GM18502 (cell line): ENCODE results near the gene BCL11A.

ENCODE experiments used
- ATAC-seq: cut with Tn5 transposase; IDR thresholded peaks from one replicate; pipeline ENCODE4 v1.9.1; 2021; ENCODE audit warnings: mild to moderate bottlenecking; ENCODE audit not compliant: unreplicated experiment, poor library complexity

BCL11A gene

DNA sequence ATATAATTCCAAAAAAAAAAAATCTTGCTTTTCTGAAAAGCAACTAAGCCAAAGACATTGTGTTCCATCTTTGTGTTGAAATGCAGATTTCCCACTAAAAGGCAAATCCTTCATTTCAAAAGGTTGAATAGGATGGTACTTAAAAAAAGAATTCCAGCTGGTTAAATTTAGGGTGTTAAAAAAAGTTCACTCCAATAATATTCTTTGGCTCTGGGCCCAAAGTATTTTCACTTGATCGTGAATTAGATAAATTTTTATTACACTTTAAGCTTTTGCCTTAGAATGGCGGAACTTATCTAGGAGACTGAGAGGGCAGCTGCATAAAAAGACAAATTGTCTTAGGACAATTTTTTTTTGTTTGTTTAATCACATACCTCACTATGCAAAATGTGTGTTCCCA, 79.2 kb downstream of the BCL11A start:
- ATAC-seq, result no peak

DNA sequence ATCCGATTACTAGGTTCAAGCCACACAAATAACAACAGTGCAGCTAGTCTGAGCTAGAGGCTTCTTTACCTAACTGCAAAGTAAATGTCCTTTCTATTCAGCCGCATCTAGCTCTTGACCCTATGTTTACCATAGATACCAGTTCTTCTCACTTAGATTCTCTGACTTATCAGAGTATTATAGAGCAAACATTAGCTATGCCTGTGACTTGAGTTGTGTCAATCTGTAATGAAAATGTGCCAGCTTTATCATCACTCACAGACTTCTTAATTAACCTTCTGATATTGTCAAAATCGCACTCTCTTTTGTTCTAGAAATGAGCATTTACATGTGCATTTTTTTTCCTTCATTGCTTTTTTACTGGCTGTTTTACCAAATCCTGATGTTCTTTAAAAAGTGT, 79.9 kb downstream of the BCL11A start:
- ATAC-seq, result no peak

DNA sequence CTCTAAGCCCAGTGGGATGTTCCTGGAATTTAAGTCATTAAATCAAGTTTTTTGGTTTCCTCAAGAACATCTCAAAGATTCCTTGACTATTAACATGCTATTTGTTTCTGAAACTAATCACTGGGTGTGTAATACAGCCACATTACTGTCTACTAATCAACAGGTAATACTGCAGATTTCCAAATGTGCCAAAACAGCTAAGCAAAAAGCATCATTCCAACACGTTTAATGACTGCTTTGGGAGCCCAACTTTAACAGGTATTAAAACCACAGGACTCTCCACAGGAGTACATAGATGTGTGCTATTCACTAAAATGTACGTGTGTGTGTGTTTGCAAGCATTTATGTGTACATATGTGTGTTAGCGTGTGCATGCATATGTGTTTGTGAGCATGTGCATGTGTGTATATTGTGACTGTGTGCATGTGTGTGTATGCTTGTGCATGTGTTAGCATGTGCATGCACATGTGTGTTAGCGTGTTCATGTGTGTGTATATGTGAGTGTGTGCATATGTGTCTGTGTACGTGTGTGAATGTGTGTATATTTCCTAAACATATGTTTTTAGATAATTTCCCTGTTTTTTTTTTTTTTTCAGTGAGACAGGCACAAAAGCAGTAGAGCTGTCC, 80.7 kb downstream of the BCL11A start:
- ATAC-seq, result no peak

DNA sequence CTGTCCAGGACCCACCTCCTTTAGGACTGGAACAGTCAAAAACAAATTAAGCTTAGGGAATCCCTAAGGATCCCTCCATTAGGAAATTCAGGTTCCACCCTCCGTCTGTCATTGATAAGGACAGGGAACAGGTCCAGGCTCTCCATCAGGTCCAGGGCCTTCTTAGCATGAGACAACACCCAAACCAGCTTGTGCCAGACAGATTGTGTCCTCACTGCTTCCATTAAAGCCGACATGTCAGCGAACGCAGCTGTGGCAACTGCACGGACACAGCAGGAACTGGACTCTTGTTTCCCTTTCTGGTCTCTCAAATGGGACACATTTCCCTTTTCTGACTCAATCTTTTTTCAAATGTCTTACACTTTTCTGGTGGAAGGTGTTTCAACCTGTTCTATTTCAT, 81.4 kb downstream of the BCL11A start:
- no peak for ATAC-seq

DNA sequence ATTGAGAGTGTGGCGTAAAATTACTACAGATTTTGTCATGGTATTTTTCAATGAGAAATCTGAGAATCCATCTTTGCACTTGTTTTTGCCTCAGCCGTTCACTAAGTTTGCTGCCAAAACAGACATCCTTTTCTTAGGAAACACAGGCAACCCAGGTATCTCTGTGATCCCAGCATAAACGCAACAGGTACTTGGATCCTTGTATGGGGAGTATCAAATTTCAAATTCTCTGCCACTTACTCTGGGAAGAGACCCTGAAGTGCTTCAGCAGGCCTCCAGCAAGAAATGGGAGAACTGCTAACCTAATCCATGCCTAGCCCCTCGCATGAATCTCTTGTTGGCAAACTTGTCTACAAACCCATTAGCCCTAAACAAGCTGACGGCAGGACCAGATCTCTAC, 83.1 kb downstream of the BCL11A start:
- no peak for ATAC-seq

DNA sequence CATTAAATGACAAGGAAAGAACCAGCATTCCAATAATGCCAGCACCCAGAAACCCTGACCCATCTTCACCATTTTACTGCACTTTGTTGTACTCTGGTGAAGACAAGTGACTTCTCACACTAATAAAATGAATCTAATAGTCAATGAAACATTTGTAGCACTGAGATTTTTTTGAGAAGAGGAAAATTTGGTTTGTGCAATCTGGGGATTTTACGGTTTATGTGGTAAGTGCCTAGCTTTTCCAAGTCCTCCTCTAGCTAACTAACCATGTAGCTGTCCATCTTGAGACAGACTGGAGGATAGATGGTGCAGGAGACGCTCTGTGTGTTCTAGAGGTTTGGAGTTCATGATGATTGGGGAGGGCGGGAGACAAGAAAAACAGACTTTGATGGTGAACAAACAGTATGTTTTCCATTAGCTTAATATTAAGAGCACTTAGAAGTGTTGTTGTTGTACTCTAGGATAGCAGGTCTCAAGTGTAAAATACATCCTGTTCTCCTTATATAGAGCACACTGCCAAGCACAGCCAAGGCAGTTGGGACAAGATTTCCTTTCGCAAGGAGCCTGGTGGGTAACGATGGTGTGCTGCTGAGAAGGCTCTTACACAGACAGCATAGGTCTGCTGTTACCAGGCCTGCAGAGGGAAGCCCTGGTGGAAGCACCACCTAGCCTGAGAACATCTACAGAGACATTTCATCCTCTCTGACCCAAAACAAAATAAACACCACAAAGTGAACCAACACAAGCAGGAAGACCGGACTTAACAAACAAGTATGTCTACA, 83.7 kb downstream of the BCL11A start:
- ATAC-seq, result no peak

DNA sequence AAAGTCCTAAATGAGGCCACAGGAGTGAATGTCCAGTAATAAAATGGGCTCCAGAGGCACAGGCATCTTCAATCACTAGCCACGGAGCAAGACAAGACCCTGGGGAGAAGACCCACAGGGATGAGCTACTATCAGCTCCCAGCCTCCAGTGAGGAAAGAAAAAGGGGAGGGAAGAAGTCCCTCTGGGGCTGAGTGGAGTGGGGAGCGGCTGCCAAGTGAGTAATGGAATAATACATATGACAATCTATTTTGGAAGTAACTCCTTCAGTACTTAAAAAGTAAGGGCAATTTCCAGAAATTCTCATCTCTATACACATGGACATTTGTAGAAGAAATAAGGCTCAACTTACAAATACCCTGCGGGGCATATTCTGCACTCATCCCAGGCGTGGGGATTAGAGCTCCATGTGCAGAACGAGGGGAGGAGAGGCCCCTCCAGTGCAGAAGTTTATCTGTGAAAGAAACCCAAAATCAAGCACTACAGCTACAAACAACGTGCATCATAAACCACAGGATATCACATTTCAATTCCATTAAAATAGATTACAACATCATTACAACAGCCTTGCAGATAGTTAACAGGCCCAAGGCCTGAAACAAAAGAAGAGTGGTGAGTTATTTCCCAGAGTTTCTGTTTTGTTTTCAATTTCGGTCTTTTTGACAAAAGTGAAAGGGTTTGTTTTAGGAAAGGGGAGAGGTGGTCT, 84.9 kb downstream of the BCL11A start:
- ATAC-seq, result peak; percentile 63

DNA sequence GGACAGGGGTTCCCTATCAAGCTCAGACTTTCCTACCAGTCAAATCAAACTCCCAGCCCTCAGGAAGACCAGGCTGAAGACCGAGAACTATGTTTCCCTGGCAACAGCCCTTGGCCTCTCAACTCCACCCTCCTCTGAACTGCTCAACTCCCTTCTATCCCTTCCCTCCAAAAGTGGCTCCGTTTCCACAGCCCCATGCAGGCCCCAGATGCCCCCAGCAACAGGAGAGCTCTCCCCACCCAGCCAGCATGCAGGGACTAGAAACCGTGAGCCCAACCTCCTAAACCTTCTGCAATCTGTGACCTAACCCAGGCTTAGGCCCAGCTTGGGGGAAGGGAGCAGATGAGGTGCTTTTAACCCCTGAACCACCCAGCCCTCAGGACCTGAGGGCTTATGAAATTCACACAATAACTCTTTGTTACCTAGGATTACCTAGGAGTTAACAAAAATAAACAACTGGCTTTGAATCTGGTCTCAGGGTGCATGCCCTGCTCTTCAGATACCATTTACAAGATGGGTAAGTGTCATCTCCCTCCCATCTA, 87.2 kb downstream of the BCL11A start:
- ATAC-seq, result no peak

DNA sequence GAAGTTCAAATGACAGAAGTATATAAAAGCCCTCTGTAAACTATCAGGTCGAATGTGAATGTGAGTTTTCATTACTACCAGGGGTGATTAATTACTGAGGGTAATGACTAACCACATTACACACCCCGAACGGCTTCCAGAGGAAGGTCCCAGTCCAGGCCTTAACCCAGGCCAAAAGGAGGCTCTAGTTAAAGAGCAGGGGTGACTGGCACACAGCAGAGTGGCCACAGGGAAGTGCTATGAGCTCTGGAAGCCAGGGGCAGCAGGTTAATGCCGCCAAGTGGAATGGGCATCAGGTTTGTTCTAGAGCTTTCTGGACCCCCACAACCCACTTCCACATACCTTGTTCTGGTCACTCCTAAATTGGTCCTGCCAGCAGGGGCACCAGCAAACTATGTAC, 87.7 kb downstream of the BCL11A start:
- no peak for ATAC-seq

DNA sequence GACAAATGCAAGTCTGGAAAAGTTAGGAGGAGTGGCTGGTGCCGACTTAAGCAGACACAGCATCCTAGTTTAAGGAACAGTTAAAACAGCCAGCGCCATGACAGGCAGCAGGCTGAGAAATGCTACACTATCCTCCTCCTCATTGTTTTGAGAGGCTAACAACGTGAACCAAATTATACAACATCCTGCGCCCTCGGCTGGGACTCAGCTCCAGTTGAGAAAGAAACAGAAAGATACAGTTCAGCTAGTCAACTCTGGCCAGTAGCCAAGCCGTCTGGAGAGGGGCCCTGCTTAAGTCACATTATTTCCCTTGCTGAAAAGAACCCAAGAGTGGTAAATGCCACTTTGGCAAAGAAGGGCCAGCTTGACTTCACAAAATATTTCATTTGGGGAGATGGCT, 90.2 kb downstream of the BCL11A start:
- no peak for ATAC-seq

DNA sequence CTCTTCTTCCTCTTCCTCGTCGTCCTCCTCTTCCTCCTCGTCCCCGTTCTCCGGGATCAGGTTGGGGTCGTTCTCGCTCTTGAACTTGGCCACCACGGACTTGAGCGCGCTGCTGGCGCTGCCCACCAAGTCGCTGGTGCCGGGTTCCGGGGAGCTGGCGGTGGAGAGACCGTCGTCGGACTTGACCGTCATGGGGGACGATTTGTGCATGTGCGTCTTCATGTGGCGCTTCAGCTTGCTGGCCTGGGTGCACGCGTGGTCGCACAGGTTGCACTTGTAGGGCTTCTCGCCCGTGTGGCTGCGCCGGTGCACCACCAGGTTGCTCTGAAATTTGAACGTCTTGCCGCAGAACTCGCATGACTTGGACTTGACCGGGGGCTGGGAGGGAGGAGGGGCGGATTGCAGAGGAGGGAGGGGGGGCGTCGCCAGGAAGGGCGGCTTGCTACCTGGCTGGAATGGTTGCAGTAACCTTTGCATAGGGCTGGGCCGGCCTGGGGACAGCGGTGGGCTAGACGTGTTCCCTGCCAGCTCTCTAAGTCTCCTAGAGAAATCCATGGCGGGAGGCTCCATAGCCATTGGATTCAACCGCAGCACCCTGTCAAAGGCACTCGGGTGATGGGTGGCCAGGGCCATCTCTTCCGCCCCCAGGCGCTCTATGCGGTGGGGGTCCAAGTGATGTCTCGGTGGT, 91.9 kb downstream of the BCL11A start:
- no peak for ATAC-seq

DNA sequence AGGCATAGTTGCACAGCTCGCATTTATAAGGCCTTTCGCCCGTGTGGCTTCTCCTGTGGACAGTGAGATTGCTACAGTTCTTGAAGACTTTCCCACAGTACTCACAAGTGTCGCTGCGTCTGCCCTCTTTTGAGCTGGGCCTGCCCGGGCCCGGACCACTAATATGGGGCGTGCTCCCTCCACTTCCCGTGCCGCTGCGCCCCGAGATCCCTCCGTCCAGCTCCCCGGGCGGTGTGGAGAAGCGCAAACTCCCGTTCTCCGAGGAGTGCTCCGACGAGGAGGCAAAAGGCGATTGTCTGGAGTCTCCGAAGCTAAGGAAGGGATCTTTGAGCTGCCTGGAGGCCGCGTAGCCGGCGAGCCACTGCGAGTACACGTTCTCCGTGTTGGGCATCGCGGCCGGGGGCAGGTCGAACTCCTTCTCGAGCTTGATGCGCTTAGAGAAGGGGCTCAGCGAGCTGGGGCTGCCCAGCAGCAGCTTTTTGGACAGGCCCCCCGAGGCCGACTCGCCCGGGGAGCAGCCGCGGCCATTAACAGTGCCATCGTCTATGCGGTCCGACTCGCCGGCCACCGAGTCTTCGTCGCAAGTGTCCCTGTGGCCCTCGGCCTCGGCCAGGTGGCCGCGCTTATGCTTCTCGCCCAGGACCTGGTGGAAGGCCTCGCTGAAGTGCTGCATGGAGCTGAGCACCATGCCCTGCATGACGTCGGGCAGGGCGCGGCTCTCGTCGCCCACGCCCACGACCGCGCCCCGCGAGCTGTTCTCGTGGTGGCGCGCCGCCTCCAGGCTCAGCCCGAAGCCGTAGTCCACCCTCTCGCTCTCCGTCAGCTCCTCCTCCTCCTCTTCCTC, 92.7 kb downstream of the BCL11A start:
- ATAC-seq, result no peak

DNA sequence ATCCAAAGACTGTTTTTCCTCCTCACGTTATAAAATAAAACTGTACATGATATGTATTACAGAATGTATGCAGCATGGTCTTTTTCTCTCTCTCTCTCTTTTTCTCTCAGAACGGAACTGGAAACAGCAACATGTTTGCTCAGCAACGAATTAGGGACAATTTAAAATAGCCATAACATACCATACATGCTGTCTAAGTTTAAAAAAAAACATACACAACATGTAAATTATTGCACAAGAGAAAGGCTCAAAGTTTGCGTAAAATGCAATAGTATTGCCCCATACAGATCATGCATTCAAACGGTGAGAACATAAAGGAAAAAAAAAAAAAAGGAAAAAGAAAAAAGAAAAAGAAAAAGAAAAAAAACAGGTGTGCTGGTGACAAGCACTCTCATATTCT, 93.6 kb downstream of the BCL11A start:
- no peak for ATAC-seq

DNA sequence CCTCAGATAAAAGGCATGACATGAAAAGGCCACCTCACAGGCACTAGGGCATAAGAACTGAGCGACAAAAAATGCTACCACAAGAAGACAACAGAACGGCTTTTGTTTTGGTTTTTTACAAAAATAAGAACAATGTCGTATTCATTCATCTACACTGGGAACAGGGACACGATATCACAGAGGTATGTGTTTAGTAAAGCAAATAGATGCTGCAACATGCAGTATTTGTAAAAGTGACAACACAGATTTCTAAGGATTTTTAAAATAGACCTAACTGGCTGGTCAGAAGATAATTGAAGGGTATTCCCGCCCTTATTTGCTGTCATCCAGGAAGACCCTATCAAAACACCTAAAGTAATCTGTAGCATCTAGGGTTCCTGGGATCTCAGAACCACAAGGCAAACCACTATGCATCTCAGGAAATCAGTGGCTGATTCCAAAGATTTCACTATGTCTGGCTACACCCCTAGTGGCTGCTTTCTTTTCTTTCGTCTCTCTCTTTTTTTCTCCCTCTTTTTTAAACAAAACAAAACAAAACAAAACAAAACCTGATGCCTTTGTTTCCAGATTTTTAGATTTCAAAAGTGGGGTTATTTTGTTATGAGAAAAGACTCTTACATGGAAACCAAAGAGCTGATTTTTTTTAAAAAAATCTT, 97.2 kb downstream of the BCL11A start:
- ATAC-seq, result no peak

DNA sequence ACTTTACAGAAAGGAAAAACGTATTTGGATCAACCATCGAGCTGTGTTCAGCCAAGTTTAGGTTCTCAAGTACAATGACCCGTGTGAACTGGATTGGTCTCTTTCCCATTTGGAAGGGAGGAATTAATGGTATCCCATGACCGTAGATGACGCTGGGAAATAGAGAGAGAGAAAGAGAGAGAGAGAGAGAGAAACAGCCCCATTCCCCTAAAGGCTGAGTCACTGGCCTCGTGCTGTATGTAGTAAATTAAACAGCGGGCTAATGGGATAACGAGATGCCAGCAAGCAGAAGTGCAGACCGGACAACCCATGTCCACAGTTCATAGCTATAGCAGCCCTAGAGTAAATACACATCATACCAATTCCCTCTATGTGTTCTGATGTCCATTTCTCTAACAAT, 99.6 kb downstream of the BCL11A start:
- no peak for ATAC-seq

DNA sequence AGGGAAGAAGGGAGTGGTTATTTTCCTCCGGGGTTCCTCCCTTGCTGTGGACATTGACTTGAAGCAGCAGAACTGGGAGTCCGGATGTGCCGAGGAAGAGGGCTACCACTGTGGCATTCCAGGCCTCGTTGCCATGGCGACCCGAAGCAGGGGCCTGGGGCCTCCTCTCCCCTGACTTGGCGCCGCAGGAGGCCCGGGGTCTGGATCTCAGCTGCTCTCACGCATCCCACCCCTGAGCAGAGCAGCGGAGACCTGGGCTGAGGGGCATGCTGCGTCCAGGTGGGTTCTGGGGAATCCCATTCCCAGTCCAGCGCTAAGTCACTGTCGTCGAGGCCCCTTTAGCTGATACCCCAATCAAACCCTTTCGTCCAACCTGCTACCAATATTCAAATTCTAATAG, 100.2 kb downstream of the BCL11A start:
- no peak for ATAC-seq

DNA sequence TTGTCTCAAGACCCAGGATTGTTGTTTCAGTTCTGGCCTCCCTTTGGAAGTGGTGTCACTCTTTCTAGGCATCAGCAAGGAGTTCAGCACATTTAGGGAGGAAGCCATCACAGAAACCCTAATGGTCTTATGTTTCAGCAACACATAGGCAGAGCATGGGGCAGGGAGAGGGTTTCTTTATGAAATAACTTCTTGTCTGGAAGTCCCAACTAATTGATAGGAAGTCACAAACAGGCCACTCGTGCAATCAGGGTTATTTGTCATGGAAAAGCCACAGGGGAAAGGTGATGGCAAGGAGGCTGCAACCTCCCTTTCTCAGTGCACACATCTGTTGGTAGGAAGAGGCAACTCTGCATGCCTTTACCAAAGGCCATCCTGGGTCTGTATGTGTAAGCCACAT, 103.0 kb downstream of the BCL11A start:
- no peak for ATAC-seq

DNA sequence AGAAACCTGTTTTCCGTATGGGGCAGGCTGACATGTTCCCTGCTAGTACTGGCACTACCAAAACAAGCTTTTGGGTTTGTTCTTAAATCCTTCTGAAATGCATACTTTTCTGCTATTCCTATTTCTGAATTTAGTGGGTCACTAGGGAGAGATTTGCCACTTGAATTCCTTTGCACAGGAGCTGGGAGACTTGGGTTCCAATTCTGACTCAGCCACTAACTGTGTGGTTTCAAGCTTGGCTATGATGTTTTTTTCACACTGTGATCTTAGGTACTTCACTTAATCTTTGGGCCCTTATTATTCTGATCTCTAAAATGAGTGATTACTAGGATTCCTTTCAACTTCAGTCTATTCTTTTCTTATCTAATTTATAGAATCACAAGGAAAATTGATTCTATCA, 105.5 kb downstream of the BCL11A start:
- peak; percentile 26 for ATAC-seq
